IPS DF 4.7 (cell line): Measurements from ENCODE around the gene P2RY6.

Experiments
- DNase-seq: peaks from one replicate; pipeline ENCODE4 v3.0.0-alpha.2; 2013; ENCODE audit warnings: low spot score; ENCODE audit errors: extremely low read depth

Gene P2RY6

DNA sequence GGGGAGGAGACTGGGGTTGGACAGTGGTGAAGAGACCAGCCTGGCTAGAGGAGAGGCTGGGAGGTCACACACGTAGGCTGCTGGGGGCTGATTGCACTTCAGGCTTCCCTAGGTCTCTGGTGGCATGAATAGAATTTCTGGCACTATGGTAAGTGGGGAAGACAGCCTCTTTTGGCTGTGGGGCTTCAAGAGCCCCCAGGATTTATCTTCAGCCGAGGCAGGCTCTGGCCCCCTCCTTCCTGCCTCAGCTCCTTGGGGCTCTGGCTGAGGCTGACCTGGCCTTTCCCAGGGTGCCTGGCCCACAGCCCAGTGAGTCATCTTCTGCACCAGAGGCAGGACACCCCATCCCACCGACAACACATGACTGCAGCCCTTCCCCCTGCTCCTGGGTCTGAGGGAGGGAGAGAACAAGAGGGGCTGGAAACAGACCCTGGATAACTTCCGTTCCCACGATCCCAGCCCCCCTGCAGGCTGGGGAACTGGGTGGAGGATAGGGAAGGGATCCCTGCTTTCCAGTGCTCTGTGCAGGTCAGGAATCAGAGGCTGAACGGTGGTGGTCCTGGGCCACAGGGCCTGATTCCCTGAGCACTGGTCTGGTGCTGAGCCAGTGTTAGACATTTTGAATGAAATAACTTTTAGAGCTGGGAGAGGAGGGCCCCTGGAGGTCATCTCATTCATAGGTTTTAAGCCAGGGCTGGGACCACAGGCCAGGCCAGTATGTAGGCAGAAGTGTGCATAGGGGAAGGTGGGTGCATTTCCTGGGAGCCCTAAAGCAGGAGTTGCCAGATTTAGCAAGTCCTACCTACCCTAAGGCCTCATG, 62.5 kb downstream of the P2RY6 start:
- no peak for DNase-seq

DNA sequence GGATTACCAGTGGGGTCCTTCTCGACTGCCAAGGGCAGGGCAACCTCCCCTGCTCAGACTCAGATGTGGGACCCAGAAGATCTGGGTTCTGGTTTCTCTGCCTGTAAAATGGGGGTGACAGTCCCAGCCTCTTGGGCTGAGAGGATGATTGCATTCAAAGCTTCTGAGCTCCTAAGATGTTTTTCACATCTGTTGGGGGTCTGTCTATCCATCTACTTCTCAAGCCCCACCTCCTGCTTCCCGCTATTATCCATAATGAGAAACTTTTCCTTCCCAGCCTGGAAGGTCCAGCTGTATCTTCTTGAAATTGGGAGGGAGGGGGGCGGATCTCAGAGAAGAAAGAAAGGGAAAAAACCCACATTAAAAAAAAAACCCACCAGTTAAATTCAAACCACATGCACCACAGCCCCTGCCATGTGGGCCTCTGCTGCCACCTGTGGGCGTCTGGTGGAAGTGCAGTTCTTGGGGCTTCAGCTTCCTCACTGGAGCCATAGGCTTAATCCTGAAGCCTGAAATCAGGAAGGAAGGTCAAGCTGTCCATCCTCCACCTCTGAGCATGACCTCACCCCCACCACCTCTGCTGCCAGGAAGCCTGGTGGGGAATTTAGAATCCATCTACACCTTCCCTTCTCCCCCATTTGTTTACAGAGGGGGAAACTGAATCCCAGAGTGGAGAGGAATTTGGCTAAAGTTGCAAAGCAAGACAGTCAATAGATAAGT, 63.2 kb downstream of the P2RY6 start:
- DNase-seq, result no peak

DNA sequence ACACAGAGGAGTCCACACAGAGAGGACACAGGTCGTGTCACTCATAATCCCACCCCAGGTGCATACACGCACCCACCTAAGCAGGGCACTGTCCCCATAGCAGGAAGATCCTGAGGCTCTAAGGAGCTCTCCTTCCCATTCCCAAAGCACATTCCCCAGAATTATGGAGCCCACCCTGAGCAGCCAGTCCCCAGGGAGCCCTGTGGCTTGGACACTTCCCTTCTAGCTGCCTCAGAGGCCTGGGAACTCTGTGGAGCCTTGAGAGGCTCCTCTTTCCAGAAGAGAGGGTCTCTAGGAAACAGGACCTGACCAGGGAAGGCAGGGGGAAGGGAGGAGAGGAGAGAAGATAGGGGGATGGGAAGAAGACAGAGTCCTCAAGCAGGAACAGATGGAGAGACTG, 65.7 kb downstream of the P2RY6 start:
- DNase-seq, result no peak

DNA sequence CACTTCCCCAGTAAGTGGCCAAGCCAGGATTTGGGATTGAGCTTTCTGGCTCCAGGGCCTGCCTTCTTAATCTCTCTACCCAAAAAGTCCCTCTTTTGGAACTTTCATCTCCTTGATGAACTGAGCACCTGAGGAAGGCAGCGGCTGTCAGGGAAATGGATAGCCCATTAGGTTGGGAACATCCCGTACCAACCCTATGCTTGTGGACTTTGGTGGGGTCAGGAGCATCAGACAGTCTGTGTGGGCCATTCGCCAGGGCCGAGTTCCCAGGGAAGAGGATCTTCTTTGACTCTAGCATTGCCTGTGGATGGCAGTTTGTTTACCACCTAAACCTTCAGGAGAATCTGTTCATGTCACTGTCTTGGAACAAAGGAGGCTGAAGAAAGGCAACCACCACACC, 66.1 kb downstream of the P2RY6 start:
- DNase-seq, result no peak

DNA sequence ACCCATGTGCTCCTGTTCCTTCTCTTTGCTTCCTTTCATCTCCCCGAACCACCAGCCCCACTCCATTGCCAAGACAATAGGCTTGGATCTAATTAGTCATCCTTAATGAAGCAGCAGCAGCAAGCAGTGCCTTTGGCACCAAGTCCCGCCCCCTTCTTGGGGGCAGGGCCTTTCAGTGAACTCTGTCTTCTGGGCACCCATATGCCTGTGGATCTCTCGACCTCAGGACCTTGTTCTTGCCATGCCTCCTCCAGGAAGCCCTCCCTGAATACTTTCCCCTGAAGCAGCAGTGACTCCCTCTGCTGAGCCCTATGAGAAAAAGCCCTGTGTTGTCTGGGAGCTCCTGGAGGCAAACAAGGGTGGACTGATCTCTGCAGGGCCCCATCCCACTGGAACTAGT, 68.0 kb downstream of the P2RY6 start:
- no peak for DNase-seq

DNA sequence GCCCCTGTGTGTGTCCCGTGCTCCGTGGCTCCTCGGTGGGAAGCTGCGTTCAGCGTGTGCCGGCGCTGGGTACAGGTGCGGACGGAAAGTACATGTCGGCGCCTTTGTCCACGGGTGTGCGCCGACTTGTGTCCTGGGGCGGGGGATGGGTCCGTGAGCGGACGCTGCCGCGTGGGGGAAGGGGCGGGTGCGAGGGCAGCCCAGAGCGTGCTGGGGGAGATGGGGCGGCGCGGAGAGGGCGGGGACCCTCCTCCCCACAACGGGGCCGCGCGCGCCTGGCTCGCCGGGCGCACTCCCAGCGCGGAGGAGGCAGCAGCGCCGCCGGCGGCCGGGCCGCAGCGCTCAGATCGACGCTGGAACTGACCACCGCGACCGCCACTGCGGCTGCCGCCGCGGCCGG, 70.5 kb downstream of the P2RY6 start:
- no peak for DNase-seq

DNA sequence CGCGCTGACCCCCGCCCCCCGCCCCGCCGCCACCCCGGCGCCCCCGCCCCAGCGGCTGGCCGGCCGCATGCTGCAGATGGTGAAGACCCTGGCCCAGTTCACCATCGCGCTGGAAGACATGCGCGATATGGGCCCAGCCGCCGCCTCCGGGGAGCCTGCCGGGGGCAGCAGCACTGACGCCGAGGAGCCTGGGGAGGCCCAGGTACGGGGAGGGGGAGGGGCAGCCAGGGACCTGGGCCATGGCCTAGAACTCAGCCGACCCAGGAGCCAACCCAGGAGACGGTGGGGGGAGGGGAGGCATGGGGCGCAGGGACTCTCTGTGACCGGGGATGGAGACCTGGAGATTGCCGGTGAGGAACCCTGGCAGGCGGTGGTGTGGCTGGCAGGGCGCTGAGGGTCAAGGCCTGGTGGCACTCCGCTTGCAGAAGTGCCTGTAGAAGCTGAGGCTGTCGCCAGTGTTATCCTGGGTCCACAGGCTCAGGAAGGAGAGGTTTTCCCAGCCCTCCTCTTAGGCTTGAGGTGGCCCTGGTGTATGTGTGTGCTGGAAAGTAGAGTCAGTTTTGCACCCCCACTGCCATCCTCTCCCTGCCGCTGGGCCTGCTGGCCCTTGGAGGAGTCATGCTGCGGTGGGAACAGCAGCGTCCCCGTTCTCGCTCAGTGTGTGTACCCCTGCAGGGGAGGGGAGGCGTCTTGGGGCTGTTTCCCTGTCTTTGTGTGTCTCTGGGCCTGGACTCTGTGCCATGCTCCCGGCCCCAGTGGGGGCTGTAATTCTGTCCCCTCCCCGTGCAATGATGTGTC, 71.1 kb downstream of the P2RY6 start:
- DNase-seq, result no peak

DNA sequence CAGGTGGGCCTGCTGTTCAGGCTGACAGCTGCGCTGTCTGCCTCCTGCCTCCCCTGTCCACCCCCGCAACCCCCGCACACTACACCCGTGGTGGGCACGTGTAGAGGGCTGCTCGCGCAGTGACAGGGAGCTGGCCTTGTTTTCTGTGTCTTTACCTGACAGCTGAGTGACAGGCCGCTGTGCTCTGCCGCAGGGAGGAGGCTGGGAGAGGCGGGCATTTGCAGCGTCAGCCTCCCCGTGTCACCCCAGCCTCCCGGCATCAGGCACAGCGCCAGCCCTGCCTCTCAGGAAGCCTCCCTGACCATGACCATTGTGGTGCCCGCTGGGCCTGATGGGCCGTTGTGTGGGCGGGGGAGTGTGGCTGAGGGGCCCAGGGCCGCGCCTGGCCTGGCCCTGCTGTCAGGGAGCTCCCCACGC, 72.1 kb downstream of the P2RY6 start:
- no peak for DNase-seq

DNA sequence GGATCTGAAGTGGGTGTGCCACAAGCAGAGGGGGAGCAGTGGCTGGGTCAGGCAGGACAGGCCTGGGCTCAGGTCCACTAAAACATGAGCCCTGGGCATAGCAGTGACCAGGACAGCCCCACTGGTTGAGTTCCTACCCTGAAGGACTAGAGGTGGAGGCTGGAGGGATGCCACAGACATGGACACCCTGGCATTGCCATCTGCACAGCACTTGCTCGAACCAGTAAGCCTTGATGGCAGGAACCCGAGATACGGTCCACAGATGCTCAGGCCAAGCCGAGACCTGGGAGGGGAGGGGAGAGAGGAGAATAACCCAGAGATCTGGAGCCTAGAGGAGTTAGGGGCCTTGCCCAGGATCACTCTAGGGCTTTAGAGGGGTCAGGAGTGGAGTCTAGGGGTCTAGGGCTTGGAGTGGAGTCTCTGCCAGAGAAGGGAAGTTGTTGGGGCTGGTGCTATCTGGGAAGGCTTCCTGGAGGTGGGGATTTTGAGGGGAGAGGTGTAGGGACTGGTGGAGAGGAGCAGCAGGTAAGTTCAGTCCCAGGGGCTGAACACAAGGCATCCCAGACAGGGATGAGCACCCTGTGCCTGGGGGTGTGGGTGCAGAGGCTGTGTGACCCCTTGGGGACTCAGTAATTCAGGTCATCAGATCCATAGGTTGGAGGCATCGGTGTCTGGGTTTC, 73.5 kb downstream of the P2RY6 start:
- no peak for DNase-seq

DNA sequence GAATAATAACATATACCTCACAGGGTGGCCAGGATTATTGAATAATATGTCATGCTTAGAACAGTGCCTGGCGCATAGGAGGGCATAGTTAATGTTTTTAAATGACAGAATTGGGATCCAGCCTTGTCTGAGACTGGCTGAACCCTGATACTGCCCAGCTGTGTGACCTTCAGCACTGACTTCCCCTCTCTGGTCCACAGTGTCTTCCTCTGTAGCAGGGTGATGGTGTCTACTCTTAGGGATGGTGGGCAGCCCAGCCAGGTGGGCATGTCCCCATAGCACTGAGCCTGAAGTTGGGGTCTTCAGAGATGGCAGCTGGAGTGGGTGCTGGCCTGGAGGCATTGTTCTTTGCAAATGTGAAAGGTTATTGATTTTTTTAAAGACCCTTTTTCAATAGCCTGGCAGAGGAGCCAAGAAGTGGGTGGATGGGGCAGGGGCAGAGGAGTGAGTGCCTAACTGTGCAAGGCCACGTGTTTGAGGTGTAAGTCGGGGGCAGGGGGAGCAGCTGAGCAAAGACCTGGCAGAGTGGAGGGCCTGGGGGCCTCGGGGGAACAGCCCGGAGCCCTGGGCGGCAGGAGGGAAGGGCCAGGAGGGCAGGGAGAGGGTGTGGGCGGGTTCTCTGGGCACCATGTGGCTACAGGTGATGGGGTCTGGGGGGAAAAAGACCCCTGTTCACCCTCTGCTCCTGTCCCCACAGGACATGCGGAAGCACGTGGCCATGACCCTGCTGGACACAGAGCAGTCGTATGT, 74.2 kb downstream of the P2RY6 start:
- DNase-seq, result no peak

DNA sequence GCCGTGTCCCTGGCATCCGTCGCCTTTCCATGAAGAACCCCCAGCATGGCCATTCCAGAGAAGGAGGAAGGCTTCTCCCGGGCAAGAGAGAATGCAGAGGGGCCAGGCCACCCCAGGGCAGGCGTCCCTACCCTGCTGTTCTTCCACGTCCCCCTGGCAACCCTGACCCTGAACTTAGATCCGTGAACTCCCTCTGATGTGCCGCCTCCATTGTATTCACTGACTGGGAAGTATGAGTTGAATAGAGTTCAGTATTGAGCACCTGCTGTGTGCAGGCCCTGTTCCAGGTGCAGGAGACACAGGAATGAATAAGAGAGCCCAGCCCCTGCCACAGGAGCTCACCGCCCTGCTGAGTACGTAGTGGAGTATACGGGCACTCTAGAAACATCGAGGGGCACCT, 74.9 kb downstream of the P2RY6 start:
- DNase-seq, result no peak
